GM19238 (cell line): ENCODE measurements around the gene GOLPH3L.
A peak's percentile ranks its signal among the peaks of the same experiment; 100 is the strongest.
"Not testable (repeated sequence)": the region's sequence is repeated elsewhere in the genome, so short reads cannot be mapped to it uniquely, and the experiment has no call there.

Experiments
- DNase-seq: peaks from one replicate; pipeline ENCODE4 v3.0.0; 2011; ENCODE audit warnings: low spot score; ENCODE audit not compliant: insufficient read length

GOLPH3L gene

DNA sequence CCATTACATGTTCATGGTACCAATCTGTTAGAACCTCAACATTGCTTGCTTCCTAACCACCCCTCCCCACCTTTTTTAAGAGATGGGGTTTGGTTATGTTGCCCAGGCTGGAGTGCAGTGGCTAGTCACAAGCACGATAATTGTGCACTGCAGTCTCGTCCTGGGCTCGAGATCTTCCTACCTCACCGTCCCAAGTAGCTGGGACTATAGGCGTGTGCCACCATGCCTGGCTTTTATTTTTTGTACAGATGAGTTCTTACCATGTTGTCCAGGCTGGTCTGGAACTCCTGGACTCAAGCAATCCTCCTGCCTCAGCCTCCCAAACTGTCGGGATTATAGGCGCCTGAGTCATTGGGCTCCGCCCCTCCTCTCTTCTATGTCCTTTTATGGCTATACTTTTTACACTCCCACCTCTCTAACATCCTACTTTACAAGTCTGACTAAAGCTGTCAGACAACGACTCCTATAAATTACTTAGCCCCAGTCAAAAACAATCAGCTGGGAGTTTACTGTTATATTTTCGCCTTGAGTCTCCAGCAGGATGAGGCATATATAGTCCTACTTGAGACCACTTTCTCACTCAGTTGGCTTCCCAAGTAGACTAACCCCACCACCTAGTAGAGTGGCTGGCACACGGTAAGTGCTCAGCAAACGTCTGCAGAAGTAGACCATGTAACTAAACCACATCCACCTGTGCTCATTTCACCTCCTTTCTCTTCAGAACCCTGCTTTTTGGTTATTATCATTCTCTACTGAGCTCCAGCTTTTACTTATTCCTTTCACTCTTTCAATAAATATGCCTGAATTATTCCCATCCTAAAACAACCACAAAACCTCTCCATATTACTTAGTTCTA, 81.4 kb downstream of the GOLPH3L start:
- no peak for DNase-seq

GRCh38 chr1:150613061-150613920, 83.7 kb downstream of the GOLPH3L start:
- peak; percentile 19 for DNase-seq

- no peak for DNase-seq
These were observed 85.0 kb downstream of the GOLPH3L start for GRCh38 chr1:150612014-150612345.

DNA sequence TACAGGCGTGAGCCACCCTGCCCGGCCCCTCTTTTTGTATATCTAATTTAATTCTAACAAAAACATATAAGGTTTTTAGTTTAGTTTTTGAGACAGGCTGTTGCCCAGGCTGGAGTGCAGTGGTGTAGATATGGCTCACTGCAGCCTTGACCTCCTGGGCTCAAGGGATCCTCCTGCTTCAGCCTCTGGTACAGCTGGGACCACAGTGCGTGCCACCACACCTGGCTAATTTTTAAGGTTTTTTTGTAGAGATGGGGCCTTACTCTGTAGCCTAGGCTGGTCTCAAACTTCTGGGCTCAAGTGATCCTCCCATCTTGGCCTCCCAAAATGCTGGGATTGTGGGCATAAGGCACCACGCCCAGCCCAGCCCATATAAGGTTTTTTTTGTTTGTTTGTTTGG, 86.4 kb downstream of the GOLPH3L start:
- no peak for DNase-seq

GRCh38 chr1:150609732-150610131, 87.2 kb downstream of the GOLPH3L start:
- no peak for DNase-seq

GRCh38 chr1:150606463-150607142, 90.4 kb downstream of the GOLPH3L start:
- no peak for DNase-seq

GRCh38 chr1:150605451-150605731, 91.6 kb downstream of the GOLPH3L start:
- DNase-seq: not testable (repeated sequence)

GRCh38 chr1:150604226-150604588, 92.7 kb downstream of the GOLPH3L start:
- DNase-seq: no peak

DNA sequence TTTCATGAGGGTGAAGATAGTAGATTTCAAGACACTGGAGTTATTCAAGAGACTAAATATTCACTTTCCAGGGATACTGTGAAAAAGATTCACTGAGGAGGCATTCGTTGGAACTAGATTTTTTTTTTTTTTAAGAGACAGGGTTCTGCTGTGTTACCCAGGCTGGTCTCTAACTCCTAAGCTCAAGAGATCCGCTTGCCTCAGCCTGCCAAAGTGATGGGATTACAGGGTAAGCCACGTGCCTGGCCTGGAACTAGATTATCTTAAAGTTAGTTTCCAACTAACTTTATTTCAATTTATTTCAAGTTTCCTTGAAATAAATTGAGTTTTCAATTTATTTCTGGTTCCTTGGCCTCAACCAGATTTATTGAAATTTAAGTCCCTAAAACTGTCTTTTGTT, 93.2 kb downstream of the GOLPH3L start:
- no peak for DNase-seq

- not testable (repeated sequence) for DNase-seq
These were observed 94.6 kb downstream of the GOLPH3L start for GRCh38 chr1:150602372-150602771.

- DNase-seq: no peak
These were observed 95.4 kb downstream of the GOLPH3L start for GRCh38 chr1:150601540-150601939.

GRCh38 chr1:150598346-150598745, 98.6 kb downstream of the GOLPH3L start:
- DNase-seq: not testable (repeated sequence)

- DNase-seq: no peak
These were observed 100.0 kb downstream of the GOLPH3L start for GRCh38 chr1:150596976-150597375.
